Measurements from ENCODE around the gene MESD.

MESD gene

DNA sequence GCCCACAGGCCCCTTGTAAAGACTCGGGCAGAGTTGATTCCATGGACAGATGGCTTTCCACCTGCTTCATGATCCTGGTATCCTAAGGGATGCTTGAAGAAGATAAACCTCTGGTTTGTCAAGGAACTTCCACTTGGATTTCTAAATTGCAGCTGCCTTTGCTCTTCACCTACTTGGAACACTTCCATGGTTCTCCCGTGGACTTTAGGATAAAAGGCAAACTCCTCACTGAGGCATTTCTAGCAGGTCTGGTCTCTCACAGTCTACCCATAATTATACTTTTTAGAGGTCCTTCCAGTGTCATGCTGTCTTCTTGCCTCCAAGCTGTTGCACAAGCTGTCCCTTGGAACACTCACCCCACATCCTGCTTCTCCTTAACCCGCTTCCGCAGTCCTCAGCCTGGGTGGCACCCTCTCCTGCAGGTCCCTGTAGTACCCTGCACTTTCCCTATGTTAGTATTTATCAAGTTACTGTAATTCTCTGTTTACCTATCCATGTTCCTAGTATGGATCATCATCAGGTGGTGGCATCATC, 23.8 kb upstream of the MESD start:
- H3K36me3 ChIP-seq (ENCODE audit: insufficient read depth, low read length), result no peaks in the 10 kb centered on the region
- H3K4me1 ChIP-seq (ENCODE audit: insufficient read depth, low read length), result no peaks in the 10 kb centered on the region
- no peak overlapping the region for H3K4me3 ChIP-seq (ENCODE audit: low read length)
- WGBS, result 97% methylated on average over 4 of the region's 4 CpGs
- H3K9ac ChIP-seq (ENCODE audit: low read depth, low read length), result no peak overlapping the region
- H3K9me3 ChIP-seq (ENCODE audit: insufficient read depth, low read depth, low read length), result no peaks in the 10 kb centered on the region
- no peaks in the 10 kb centered on the region for H3K27me3 ChIP-seq (ENCODE audit: insufficient read depth, low read length)
- H3K27ac ChIP-seq (ENCODE audit: low read depth, low read length), result no peak overlapping the region

DNA sequence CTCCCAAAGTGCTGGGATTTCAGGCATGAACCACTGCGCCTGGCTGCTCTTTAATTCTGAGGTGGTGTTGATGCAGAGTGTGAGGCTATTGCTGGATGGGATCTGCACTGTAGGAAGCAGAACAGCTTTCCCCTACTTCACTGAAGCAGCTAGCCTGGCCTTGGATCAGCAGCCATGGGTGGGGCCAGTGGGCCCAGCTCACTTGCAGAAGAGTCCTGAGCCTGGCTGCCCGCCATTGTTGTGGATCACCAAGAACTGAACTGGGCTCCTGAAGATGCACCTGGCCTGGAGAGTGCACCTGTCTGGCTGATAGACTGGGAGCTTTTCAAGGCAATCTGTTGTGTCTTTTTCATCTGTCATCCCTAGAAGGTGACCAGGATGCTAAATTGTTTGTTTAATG, 23.0 kb upstream of the MESD start:
- H3K4me1 ChIP-seq (ENCODE audit: insufficient read depth, low read length), result no peaks in the 10 kb centered on the region
- H3K9ac ChIP-seq (ENCODE audit: low read depth, low read length), result no peak overlapping the region
- 91% methylated on average over 2 of the region's 2 CpGs for WGBS

DNA sequence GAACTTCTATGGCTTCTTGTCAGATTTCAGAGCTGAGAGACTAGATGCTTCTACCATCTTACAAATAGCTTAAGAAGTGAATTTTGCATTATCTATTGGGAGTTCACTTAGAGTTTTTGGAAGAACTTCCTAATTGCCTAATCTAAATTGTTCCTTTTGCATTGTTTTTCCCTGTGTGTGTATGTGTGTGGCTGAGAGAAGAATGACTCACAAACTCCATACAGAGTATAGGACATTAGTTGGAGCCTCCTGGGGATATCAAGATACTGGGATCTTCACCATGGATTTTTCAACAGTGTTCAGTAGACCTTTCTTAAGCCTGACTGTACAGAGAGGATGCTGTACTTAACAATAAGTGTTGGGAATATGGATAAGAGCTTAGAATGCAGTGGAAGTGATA, 22.0 kb upstream of the MESD start:
- H3K9ac ChIP-seq (ENCODE audit: low read depth, low read length), result no peak overlapping the region
- H3K27me3 ChIP-seq (ENCODE audit: insufficient read depth, low read length), result no peaks in the 10 kb centered on the region
- no peaks in the 10 kb centered on the region for H3K36me3 ChIP-seq (ENCODE audit: insufficient read depth, low read length)
- no peak overlapping the region for H3K4me3 ChIP-seq (ENCODE audit: low read length)
- H3K4me1 ChIP-seq (ENCODE audit: insufficient read depth, low read length), result no peaks in the 10 kb centered on the region
- H3K9me3 ChIP-seq (ENCODE audit: insufficient read depth, low read depth, low read length), result no peaks in the 10 kb centered on the region
- no peak overlapping the region for H3K27ac ChIP-seq (ENCODE audit: low read depth, low read length)

More for the DNA sequence above, 23.0 kb upstream of the MESD start:
- Histone ChIP-seq H3K27me3 (ENCODE audit: insufficient read depth, low read length) (no peaks in the 10 kb centered on the region), H3K4me3 (ENCODE audit: low read length) (no peak overlapping the region), H3K27ac (ENCODE audit: low read depth, low read length) (no peak overlapping the region), H3K9me3 (ENCODE audit: insufficient read depth, low read depth, low read length) (no peaks in the 10 kb centered on the region), H3K36me3 (ENCODE audit: insufficient read depth, low read length) (no peaks in the 10 kb centered on the region)

DNA sequence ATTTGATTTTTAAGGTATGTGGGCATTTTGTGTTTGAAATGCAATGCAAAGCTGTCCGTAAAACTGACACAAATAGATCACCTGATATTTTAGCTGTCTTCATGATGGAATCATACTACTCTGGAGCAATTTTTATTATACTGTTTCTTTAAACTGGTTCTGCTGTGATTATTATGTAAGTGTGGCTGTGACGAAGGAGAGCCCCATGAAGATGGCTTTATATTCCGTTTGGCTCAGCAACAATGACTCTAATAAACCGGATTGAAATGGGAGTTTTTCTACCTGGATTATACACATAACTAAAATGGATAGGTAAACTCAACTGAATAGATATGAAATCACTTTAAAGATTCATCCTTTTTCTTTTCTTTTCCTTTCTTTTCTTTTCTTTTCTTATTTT, 20.5 kb upstream of the MESD start:
- Histone ChIP-seq H3K27ac (ENCODE audit: low read depth, low read length) (no peak overlapping the region), H3K9ac (ENCODE audit: low read depth, low read length) (no peak overlapping the region), H3K4me3 (ENCODE audit: low read length) (no peak overlapping the region), H3K9me3 (ENCODE audit: insufficient read depth, low read depth, low read length) (no peaks in the 10 kb centered on the region), H3K36me3 (ENCODE audit: insufficient read depth, low read length) (no peaks in the 10 kb centered on the region), H3K27me3 (ENCODE audit: insufficient read depth, low read length) (no peaks in the 10 kb centered on the region), H3K4me1 (ENCODE audit: insufficient read depth, low read length) (no peaks in the 10 kb centered on the region)
- WGBS, result 83% methylated on average over 3 of the region's 4 CpGs

DNA sequence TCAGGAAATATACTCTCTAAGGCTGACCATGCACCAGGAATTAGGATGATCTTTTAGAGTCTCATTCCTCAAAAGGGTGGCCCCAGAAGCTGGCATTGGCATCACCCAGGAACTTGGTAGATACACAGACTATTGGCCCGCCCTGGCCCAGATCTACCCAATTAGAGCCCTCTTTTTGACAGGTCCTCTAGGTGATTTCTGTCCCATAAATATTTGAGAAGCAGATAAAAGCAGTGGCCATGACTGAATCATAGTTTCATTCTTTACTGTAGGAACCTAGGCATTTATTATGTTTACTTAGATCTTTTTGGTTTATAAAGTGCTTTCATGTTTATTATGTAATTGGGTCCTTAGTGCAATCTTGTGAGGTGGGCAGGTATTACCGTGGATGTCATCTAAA, 18.7 kb upstream of the MESD start:
- H3K4me3 ChIP-seq (ENCODE audit: low read length), result no peak overlapping the region
- 89% methylated on average over 1 of the region's 2 CpGs for WGBS
- no peak overlapping the region for H3K27ac ChIP-seq (ENCODE audit: low read depth, low read length)
- H3K4me1 ChIP-seq (ENCODE audit: insufficient read depth, low read length), result no peaks in the 10 kb centered on the region
- H3K36me3 ChIP-seq (ENCODE audit: insufficient read depth, low read length), result peaks cover 7% of the 10 kb centered on the region; the same call in 1 of the 2 replicates
- no peak overlapping the region for H3K9ac ChIP-seq (ENCODE audit: low read depth, low read length)
- no peaks in the 10 kb centered on the region for H3K9me3 ChIP-seq (ENCODE audit: insufficient read depth, low read depth, low read length)
- H3K27me3 ChIP-seq (ENCODE audit: insufficient read depth, low read length), result no peaks in the 10 kb centered on the region

DNA sequence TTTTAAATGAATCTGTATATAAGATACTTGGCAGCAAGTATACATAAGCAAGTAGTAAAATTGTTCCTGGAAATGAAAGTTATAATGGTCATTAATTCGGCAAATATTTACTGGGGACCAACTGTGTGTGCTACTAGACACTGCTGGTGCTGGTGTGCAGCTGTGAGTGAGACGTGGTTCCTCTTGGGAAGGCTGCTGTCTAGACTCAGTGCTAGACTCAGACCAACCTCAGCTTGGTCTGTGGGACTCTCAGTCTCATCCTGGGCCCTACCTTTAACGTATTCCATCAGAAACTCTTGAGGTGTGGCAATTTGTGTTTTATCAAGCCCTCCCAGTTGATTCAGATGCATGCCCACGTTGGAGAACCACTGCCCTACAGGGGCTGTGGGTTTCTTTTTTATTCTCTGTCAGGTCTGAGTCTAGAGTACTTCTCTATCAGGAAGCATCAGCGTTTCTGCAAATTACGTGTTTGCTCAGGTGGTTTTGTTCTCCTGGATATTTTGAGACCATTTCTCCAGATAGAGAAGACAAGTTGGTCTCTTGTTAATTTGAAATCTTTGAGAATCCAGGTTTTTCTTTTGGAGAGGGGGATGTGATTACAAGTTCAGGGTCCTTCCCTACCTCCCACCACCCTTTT, 17.9 kb upstream of the MESD start:
- Histone ChIP-seq H3K27me3 (ENCODE audit: insufficient read depth, low read length) (peaks cover 6% of the 10 kb centered on the region), H3K9me3 (ENCODE audit: insufficient read depth, low read depth, low read length) (no peaks in the 10 kb centered on the region), H3K36me3 (ENCODE audit: insufficient read depth, low read length) (peaks cover 7% of the 10 kb centered on the region; the same call in 1 of the 2 replicates), H3K27ac (ENCODE audit: low read depth, low read length) (no peak overlapping the region), H3K9ac (ENCODE audit: low read depth, low read length) (no peak overlapping the region), H3K4me1 (ENCODE audit: insufficient read depth, low read length) (no peaks in the 10 kb centered on the region), H3K4me3 (ENCODE audit: low read length) (no peak overlapping the region)
- WGBS, result 89% methylated on average over 6 of the region's 6 CpGs

DNA sequence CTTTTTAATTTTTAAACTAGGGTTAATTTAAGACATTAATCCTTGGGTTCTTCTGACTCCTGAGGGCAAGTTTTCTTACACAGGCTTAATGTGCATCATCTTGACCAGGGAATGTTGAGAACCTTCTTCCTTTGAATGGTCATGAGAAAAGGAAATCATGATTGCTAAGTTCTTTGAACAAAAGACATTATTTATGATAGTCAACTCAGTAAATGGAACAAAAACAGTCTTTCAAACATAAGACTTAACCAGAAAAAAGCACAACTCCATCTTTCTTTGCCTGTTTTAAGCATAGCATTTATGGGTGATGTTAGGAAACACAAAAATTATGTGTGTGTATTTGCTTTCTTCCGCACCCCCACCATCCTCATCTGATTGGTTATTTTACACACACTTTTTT, 16.5 kb upstream of the MESD start:
- Histone ChIP-seq H3K9me3 (ENCODE audit: insufficient read depth, low read depth, low read length) (no peaks in the 10 kb centered on the region), H3K27me3 (ENCODE audit: insufficient read depth, low read length) (peaks cover 15% of the 10 kb centered on the region), H3K4me1 (ENCODE audit: insufficient read depth, low read length) (no peaks in the 10 kb centered on the region), H3K36me3 (ENCODE audit: insufficient read depth, low read length) (peaks cover 7% of the 10 kb centered on the region; the same call in 1 of the 2 replicates), H3K27ac (ENCODE audit: low read depth, low read length) (no peak overlapping the region), H3K4me3 (ENCODE audit: low read length) (no peak overlapping the region), H3K9ac (ENCODE audit: low read depth, low read length) (no peak overlapping the region)
- WGBS, result 100% methylated on average over 1 of the region's 1 CpG

DNA sequence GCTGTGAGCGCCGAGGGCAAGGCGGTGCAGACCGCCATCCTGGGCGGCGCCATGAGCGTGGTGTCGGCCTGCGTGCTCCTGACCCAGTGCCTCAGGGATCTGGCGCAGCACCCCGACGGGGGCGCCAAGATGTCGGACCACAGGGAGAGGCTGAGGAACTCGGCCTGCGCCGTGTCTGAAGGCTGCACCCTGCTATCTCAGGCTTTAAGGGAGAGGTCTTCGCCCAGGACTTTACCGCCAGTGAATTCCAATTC, 13.4 kb upstream of the MESD start:
- H3K4me3 ChIP-seq (ENCODE audit: low read length), result peak overlapping the region; percentile 82; the same call in 1 of the 2 replicates

DNA sequence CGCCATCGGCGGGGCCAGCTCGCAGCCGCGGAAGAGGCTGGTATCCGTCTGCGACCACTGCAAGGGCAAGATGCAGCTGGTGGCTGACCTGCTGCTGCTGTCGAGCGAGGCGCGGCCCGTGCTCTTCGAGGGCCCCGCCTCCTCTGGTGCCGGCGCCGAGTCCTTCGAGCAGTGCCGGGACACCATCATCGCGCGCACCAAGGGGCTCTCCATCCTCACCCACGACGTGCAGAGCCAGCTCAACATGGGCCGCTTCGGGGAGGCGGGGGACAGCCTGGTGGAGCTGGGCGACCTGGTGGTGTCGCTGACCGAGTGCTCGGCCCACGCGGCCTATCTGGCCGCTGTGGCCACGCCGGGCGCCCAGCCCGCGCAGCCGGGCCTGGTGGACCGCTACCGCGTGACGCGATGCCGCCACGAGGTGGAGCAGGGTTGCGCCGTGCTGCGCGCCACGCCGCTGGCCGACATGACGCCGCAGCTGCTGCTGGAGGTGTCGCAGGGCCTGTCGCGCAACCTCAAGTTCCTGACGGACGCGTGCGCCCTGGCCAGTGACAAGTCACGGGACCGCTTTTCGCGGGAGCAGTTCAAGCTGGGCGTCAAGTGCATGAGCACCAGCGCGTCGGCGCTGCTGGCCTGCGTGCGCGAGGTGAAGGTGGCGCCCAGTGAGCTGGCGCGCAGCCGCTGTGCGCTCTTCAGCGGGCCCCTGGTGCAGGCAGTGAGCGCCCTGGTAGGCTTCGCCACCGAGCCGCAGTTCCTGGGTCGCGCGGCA, 12.9 kb upstream of the MESD start:
- Histone ChIP-seq H3K9ac (ENCODE audit: low read depth, low read length) (peak overlapping the region; percentile 50), H3K27ac (ENCODE audit: low read depth, low read length) (no peak overlapping the region), H3K4me1 (ENCODE audit: insufficient read depth, low read length) (no peaks in the 10 kb centered on the region), H3K4me3 (ENCODE audit: low read length) (peak overlapping the region; percentile 82), H3K36me3 (ENCODE audit: insufficient read depth, low read length) (peaks cover 7% of the 10 kb centered on the region; the same call in 1 of the 2 replicates), H3K9me3 (ENCODE audit: insufficient read depth, low read depth, low read length) (no peaks in the 10 kb centered on the region), H3K27me3 (ENCODE audit: insufficient read depth, low read length) (peaks cover 21% of the 10 kb centered on the region)
- 57% methylated on average over 89 of the region's 89 CpGs for WGBS

More for the DNA sequence above, 13.4 kb upstream of the MESD start:
- Histone ChIP-seq H3K36me3 (ENCODE audit: insufficient read depth, low read length) (peaks cover 7% of the 10 kb centered on the region; the same call in 1 of the 2 replicates), H3K9me3 (ENCODE audit: insufficient read depth, low read depth, low read length) (no peaks in the 10 kb centered on the region), H3K9ac (ENCODE audit: low read depth, low read length) (no peak overlapping the region), H3K27me3 (ENCODE audit: insufficient read depth, low read length) (peaks cover 21% of the 10 kb centered on the region), H3K4me1 (ENCODE audit: insufficient read depth, low read length) (no peaks in the 10 kb centered on the region), H3K27ac (ENCODE audit: low read depth, low read length) (no peak overlapping the region)
- 94% methylated on average over 19 of the region's 19 CpGs for WGBS

DNA sequence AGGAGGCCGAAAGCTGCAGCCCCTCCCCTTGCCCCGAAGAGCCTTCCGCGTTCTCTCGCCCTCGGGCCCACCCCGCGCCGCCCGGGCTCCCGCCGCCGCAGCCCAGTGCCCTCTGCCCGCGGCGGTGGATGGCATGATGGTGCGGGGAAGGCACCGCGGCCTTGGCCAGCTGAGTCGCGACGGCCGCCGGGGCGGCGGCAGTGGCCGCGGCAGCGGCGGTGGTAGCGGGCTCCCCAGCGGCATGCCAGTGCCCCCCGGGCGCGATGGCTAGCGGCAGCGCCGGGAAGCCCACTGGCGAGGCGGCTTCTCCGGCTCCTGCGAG, 12.4 kb upstream of the MESD start:
- peak overlapping the region; percentile 82 for H3K4me3 ChIP-seq (ENCODE audit: low read length)
- peaks cover 21% of the 10 kb centered on the region for H3K27me3 ChIP-seq (ENCODE audit: insufficient read depth, low read length)
- peak overlapping the region; percentile 50 for H3K9ac ChIP-seq (ENCODE audit: low read depth, low read length)
- no peak overlapping the region for H3K27ac ChIP-seq (ENCODE audit: low read depth, low read length)
- H3K9me3 ChIP-seq (ENCODE audit: insufficient read depth, low read depth, low read length), result no peaks in the 10 kb centered on the region
- 1% methylated on average over 42 of the region's 42 CpGs for WGBS
- no peaks in the 10 kb centered on the region for H3K4me1 ChIP-seq (ENCODE audit: insufficient read depth, low read length)
- H3K36me3 ChIP-seq (ENCODE audit: insufficient read depth, low read length), result peaks cover 7% of the 10 kb centered on the region; the same call in 1 of the 2 replicates

DNA sequence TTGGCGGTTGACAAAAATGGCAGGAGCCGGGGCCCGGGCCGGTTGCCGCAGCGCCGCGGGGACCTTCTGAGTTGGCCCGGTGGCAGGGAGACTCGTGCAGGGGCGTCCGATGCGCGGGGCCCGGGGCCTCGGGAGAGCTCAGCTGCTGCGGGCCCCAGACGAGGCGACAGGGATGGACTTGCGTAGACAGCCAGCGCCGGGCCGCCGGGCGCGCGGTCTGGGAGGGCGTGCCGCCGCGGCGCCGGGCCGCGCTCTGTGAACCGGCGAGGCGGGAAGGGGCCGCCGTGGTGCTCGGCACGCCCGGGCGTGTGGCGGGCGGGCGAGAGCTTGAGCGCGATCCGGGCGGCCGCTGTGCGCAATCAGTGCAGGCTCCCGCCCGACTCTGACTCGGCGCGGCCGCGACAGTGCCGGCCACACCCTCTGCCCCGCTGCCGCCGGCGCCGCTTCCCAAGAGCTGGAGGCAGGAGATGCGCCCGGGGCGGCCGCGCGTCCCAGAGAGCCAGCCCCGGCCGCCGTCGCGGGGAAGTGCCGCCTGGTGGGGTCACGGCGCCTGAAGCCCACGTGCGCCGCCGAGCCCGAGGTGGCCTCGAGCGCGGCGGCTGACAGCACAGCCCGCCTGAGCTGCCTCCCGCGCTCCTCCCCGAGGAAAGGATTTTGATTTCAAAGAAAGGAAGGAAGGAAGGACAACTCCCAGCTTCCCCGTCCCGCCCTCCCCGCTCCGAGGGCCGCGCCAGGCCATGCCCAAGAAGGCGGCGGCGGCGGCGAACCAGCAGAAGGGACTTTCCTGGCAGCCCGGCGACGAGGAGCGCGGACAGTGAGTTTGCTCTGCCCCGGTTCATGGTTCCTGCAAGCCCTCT, 11.8 kb upstream of the MESD start:
- Histone ChIP-seq H3K27ac (ENCODE audit: low read depth, low read length) (peak overlapping the region; percentile 87), H3K27me3 (ENCODE audit: insufficient read depth, low read length) (peaks cover 21% of the 10 kb centered on the region), H3K9ac (ENCODE audit: low read depth, low read length) (peak overlapping the region; percentile 92), H3K9me3 (ENCODE audit: insufficient read depth, low read depth, low read length) (no peaks in the 10 kb centered on the region), H3K4me1 (ENCODE audit: insufficient read depth, low read length) (no peaks in the 10 kb centered on the region), H3K4me3 (ENCODE audit: low read length) (peak overlapping the region; percentile 82), H3K36me3 (ENCODE audit: insufficient read depth, low read length) (peaks cover 7% of the 10 kb centered on the region; the same call in 1 of the 2 replicates)
- WGBS, result under 1% methylated on average over 110 of the region's 110 CpGs

Measured in HUES64 (cell line).